GM21360 (cell line): ENCODE data around the gene MYO5A.
"Not testable (repeated sequence)": the region's sequence is repeated elsewhere in the genome, so short reads cannot be mapped to it uniquely, and the experiment has no call there.

Source experiments
- ATAC-seq: cut with Tn5 transposase; IDR thresholded peaks from one replicate; pipeline ENCODE4 v1.9.1; 2021; ENCODE audit warnings: mild to moderate bottlenecking, moderate library complexity; ENCODE audit not compliant: unreplicated experiment

MYO5A gene

DNA sequence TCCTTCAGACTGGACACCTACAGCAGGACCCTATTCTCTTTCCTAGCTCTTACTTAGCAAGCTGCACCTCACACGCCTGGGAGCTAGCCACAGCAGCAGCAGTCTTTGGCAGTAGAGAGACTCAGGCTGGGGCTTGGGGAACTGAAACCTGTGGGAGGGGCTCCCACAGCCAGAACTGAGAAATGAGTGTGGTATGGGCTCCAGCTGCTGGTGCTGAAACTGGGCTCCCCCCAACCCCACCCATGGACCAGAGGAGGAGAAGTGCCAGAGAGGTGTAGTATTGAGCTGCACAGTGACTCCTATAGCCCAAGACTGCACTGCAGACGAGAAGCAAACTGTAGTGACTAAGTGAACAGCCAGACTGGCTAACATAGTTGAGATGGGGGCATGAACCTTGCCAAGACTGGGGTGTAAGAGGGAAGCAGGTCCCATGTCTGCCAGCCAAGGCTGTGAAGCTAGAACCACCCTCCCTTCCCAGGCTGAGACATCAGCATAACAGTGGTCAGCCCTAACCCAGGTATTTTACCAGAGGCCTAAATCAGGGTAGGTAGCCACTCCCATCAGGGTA is 62.5 kb downstream of the MYO5A start:
- peak; percentile 93 for ATAC-seq

- peak; percentile 50 for ATAC-seq
These were observed 64.2 kb downstream of the MYO5A start for GRCh38 chr15:52464478-52464877.

DNA sequence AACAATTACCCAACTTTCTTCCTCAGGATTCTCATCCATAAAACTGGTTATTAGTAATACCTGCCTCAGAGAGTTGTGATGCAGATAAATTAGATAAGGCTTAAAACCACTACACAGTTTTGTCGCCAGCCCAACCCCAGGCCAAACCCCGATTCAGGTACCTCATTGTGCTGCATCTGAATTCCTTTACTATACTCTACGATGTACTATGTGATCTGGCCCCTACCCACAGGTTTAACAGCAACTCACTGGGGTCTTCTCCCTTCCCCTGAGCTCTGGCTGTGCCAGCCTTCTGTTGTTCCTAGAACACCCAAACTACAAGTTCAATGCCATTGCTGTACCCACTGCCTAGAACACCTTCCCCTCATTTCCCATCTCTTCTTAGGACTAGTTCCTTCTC is 64.6 kb downstream of the MYO5A start:
- ATAC-seq, result no peak

GRCh38 chr15:52463638-52464037 is 65.0 kb downstream of the MYO5A start:
- ATAC-seq, result no peak

DNA sequence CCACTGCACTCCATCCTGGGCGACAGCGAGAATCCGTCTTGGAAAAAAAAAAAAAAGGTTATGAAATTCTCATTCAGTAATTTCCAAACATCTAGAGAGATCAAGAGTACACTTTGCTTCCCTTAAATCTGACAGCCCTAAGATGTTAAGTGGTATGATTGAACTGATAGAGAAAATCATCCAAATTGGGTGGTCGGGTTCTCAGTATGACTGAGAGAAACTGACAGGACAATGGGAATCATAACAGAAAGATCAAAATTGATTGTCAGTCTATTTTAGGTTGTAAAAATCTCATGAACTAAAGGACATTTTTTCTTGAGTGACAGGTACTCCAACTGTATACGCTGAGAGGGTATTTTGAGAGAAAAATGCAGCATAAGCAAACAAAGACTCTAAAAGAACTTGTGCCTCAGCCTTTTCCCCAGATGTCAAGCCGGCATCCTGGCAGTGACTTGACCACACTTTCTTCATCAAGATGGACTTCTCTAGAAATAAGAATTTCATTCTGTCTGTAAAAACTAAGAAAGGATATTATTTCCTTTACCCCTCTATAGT is 65.8 kb downstream of the MYO5A start:
- ATAC-seq, result no peak

- ATAC-seq, result not testable (repeated sequence)
These were observed 69.0 kb downstream of the MYO5A start for GRCh38 chr15:52459701-52460100.

DNA sequence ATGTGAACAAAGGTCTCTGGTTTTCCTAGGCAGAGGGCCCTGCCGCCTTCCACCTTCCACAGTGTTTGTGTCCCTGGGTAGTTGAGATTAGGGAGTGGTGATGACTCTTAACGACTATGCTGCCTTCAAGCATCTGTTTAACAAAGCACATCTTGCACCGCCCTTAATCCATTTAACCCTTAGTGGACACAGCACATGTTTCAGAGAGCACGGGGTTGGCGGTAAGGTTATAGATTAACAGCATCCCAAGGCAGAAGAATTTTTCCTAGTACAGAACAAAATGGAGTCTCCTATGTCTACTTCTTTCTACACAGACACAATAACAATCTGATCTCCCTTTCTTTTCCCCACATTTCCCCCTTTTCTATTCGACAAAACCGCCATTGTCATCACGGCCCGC is 69.4 kb downstream of the MYO5A start:
- not testable (repeated sequence) for ATAC-seq

- ATAC-seq, result no peak
These were observed 80.4 kb downstream of the MYO5A start for GRCh38 chr15:52448011-52448890.

DNA sequence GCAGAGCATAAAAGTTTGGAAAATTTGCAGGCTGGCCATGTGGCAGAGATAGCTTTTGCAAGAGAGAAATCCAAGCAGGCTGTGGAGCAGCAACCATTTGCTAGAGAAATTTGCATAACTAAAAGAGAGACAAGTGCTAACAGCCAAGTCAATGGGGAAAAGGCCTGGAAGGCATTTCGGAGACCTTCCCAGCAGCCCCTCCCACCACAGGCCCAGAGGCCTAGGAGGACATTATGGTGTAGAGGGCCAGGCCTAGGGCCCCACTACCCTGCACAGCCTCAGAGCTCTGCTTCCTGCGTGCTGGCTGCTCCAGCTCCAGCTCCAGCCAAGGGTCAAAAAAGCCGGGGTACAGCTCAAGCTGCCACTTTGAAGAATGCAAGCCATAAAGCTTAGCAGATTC is 82.7 kb downstream of the MYO5A start:
- ATAC-seq, result no peak

- ATAC-seq, result no peak
These were observed 83.1 kb downstream of the MYO5A start for GRCh38 chr15:52445553-52445952.

DNA sequence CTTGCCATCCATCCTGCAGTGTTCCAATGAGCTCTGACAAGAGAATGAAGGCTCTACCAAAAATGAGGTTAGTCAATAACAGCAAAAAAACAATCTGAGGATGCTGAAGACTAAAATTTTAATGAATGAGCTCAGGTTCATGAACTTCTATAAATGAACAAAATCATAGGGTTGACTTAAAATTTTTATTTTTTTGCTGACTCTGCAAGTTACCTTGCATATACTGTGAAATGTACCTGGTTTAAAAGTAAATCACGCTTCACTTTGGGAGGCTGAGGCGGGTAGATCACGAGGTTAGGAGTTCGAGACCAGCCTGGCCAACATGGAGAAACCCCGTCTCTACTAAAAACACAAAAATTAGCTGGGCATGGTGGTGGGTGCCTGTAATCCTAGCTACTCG is 85.5 kb downstream of the MYO5A start:
- not testable (repeated sequence) for ATAC-seq

- no peak for ATAC-seq
These were observed 86.8 kb downstream of the MYO5A start for GRCh38 chr15:52441841-52442240.

DNA sequence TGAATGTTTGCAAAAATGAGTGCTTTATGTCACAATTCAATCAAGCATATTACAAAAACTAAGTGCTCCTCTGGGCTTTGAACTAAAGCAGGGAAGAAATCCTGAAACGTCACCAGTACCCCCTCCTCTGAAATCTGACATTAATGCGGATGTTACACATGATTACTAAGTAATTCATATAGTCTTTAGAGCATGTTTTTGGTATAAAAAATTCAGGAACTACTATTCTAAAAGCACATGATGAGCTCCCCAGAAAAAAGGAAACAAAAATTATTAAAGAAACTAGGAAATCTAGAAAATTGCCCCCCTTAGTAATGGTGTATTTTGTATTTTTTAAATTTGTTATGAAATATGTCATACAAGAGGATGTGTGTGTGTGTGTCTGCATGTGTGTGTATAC is 87.7 kb downstream of the MYO5A start:
- ATAC-seq, result no peak

DNA sequence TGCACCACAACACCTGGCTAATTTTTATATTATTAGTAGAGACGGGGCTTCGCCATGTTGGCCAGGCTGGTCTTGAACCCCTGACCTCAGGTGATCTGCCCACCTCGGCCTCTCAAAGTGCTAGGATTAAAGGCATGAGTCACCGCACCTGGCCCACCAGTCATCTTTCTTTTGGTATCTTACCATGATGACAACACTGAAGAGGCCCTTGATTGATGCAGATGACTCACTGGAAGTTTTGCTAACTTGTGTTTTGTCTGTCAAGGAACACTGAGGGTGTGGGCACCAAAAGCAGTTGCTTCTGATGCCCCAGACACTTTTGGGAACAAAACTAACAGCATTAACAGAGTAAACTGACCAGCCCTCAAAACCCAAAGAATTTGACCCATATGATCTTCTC is 88.3 kb downstream of the MYO5A start:
- ATAC-seq, result no peak

- no peak for ATAC-seq
These were observed 89.2 kb downstream of the MYO5A start for GRCh38 chr15:52439470-52439869.

DNA sequence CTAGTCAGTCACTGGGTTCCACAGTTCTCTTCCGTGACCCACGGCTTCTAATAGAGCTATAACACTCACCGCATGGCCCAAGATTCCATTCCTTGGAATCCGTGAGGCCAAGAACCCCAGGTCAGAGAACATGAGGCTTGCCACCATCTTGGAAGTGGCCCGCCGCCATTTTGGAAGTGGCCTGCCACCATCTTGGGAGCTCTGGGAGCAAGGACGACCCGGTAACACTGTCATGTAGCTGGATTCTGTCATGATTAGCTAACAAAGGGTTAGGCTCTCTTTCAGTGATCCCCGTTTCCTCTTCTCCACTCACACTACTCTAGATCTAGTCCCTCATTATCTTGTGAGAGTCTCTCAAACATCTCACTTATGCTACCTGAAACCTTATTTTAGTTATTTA is 89.6 kb downstream of the MYO5A start:
- ATAC-seq, result not testable (repeated sequence)

- no peak for ATAC-seq
These were observed 90.6 kb downstream of the MYO5A start for GRCh38 chr15:52438047-52438446.

GRCh38 chr15:52437646-52438045 is 91.0 kb downstream of the MYO5A start:
- no peak for ATAC-seq

GRCh38 chr15:52436981-52437380 is 91.7 kb downstream of the MYO5A start:
- no peak for ATAC-seq

DNA sequence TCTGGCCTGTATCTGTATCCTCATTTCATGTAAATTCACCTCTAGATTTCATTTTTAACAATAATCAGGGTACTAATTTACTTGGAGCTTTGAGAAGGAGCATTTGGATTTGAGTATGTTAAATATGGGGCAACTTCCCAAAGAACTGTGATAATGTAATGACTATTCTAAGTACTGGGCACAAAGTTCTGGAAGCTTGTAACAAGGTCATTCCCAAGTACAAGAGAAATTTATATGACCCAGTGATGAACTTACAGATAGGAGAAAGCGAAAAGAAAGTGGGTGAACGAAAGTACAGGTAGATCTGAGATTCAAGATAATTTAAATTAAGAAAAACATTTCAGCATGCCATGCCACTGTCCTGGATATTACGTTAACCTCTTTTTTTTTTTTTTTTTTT is 93.8 kb downstream of the MYO5A start:
- no peak for ATAC-seq

GRCh38 chr15:52428297-52428696 is 100.4 kb downstream of the MYO5A start:
- ATAC-seq, result no peak

- ATAC-seq, result no peak
These were observed 100.9 kb downstream of the MYO5A start for GRCh38 chr15:52427804-52428203.
